ENCODE data around the gene KIF23.

Gene KIF23

GRCh38 chr15:69497667-69498066 lies 83.5 kb downstream of the KIF23 start:
- no peak for ATAC-seq (ENCODE audit: low read depth)
- no peak for TF ChIP-seq CTCF (IDR thresholded peaks at IDR 0.05; ENCODE audit: poor library complexity, severe bottlenecking)
- no peak overlapping the region for H3K4me3 ChIP-seq (ENCODE audit: severe bottlenecking)
- peak; percentile 30 for DNase-seq (ENCODE audit: low spot score)
- H3K9me3 ChIP-seq (ENCODE audit: severe bottlenecking), result no peaks in the 10 kb centered on the region
- no peaks in the 10 kb centered on the region for H3K36me3 ChIP-seq (ENCODE audit: low read depth)
- H3K27ac ChIP-seq (ENCODE audit: poor library complexity, severe bottlenecking), result no peak overlapping the region
- H3K27me3 ChIP-seq (ENCODE audit: insufficient read depth, poor library complexity, severe bottlenecking), result no peaks in the 10 kb centered on the region
- no peaks in the 10 kb centered on the region for H3K4me1 ChIP-seq (ENCODE audit: insufficient read depth, poor library complexity, severe bottlenecking)

All from RWPE2 (cell line).